ENCODE data around the gene CAPN1.

CAPN1 gene

DNA sequence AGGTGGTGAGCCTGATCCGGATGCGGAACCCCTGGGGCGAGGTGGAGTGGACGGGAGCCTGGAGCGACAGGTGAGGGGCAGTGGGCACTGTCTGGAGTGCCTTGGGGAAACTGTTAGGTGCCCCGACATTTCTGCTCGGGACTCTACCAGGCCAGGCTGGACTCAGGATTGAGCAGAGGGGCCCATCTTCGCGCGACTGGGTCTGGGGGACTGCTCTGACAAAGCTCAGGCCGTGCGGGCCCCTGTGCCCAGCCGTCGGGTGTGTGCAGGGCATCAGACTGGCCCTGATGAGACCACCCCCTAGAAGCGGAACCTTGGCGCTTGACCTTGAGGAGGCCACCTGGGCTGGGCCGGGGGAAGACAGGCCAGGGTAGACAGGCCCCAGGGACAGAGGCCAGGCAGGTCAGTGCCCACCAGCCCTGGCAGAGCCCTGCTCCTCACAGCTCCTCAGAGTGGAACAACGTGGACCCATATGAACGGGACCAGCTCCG, 6.3 kb downstream of the CAPN1 start:
- DNase-seq (ENCODE audit: low read depth in 1 of 2, low spot score in 1 of 2) = no peak

DNA sequence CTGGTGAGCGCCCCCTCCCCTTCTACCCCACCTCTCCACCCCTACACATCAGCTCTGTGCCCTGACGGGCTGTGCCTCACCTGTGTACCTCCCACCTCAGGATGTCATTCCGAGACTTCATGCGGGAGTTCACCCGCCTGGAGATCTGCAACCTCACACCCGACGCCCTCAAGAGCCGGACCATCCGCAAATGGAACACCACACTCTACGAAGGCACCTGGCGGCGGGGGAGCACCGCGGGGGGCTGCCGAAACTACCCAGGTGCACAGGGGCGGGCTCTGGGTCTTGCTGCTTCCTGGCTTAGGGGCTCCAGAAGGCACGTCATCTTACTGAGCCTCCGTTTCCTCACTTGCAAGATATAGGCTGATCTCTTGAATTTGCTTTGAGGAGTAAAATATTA, 6.8 kb downstream of the CAPN1 start:
- TF ChIP-seq SPI1 (IDR thresholded peaks at IDR 0.05; ENCODE audit: borderline replicate concordance, low read depth) (no peak), POLR2AphosphoS5 (IDR thresholded peaks at IDR 0.05; ENCODE audit: low read depth) (no peak)
- TF ChIP-seq, protein P1, sequence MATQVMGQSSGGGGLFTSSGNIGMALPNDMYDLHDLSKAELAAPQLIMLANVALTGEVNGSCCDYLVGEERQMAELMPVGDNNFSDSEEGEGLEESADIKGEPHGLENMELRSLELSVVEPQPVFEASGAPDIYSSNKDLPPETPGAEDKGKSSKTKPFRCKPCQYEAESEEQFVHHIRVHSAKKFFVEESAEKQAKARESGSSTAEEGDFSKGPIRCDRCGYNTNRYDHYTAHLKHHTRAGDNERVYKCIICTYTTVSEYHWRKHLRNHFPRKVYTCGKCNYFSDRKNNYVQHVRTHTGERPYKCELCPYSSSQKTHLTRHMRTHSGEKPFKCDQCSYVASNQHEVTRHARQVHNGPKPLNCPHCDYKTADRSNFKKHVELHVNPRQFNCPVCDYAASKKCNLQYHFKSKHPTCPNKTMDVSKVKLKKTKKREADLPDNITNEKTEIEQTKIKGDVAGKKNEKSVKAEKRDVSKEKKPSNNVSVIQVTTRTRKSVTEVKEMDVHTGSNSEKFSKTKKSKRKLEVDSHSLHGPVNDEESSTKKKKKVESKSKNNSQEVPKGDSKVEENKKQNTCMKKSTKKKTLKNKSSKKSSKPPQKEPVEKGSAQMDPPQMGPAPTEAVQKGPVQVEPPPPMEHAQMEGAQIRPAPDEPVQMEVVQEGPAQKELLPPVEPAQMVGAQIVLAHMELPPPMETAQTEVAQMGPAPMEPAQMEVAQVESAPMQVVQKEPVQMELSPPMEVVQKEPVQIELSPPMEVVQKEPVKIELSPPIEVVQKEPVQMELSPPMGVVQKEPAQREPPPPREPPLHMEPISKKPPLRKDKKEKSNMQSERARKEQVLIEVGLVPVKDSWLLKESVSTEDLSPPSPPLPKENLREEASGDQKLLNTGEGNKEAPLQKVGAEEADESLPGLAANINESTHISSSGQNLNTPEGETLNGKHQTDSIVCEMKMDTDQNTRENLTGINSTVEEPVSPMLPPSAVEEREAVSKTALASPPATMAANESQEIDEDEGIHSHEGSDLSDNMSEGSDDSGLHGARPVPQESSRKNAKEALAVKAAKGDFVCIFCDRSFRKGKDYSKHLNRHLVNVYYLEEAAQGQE (IDR thresholded peaks at IDR 0.05; ENCODE audit: insufficient replicate concordance, low read depth) = no peak
- no peak for DNase-seq (ENCODE audit: low read depth in 1 of 2, low spot score in 1 of 2)
- Histone ChIP-seq H3K27me3 (ENCODE audit: insufficient read depth, poor library complexity, severe bottlenecking) (no peaks in the 10 kb centered on the region), H3K27ac (replicated peaks) (no peak overlapping the region), H3K4me3 (replicated peaks; ENCODE audit: insufficient read depth, low read length) (no peak overlapping the region)

More for the DNA sequence above, 6.3 kb downstream of the CAPN1 start:
- no peak overlapping the region for H3K27ac ChIP-seq (replicated peaks)
- no peaks in the 10 kb centered on the region for H3K27me3 ChIP-seq (ENCODE audit: insufficient read depth, poor library complexity, severe bottlenecking)
- TF ChIP-seq, protein P2, sequence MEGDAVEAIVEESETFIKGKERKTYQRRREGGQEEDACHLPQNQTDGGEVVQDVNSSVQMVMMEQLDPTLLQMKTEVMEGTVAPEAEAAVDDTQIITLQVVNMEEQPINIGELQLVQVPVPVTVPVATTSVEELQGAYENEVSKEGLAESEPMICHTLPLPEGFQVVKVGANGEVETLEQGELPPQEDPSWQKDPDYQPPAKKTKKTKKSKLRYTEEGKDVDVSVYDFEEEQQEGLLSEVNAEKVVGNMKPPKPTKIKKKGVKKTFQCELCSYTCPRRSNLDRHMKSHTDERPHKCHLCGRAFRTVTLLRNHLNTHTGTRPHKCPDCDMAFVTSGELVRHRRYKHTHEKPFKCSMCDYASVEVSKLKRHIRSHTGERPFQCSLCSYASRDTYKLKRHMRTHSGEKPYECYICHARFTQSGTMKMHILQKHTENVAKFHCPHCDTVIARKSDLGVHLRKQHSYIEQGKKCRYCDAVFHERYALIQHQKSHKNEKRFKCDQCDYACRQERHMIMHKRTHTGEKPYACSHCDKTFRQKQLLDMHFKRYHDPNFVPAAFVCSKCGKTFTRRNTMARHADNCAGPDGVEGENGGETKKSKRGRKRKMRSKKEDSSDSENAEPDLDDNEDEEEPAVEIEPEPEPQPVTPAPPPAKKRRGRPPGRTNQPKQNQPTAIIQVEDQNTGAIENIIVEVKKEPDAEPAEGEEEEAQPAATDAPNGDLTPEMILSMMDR (IDR thresholded peaks at IDR 0.05; ENCODE audit: insufficient read depth, low read length) = no peak
- TF ChIP-seq, protein P1 (IDR thresholded peaks at IDR 0.05; ENCODE audit: insufficient replicate concordance, low read depth) = no peak
- TF ChIP-seq SPI1 (IDR thresholded peaks at IDR 0.05; ENCODE audit: borderline replicate concordance, low read depth) (no peak), GABPA (IDR thresholded peaks at IDR 0.05; ENCODE audit: low read depth) (no peak), POLR2AphosphoS5 (IDR thresholded peaks at IDR 0.05; ENCODE audit: low read depth) (no peak)
- no peak overlapping the region for H3K4me3 ChIP-seq (replicated peaks; ENCODE audit: insufficient read depth, low read length)

DNA sequence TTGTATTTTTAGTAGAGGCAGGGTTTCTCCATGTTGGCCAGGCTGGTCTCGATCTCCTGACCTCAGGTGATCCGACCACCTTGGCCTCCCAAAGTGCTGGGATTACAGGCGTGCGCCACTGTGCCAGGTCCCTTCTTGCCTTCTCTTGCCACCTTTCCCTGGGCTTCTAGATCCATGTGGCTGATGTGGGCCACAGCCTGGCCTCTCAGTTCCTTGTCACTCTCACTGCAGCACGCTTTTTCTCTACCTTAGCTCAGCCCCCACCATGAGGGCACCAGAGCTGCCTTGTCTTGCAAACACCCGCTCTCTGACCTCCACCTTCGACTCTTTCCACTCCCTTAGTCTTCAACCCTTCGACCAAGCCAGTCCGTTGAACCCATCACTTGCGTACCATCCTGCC, 7.5 kb downstream of the CAPN1 start:
- Histone ChIP-seq H3K27ac (replicated peaks) (no peak overlapping the region), H3K27me3 (ENCODE audit: insufficient read depth, poor library complexity, severe bottlenecking) (no peaks in the 10 kb centered on the region), H3K4me3 (replicated peaks; ENCODE audit: insufficient read depth, low read length) (no peak overlapping the region)
- TF ChIP-seq, protein P2 (IDR thresholded peaks at IDR 0.05; ENCODE audit: insufficient read depth, low read length) = no peak
- no peak for DNase-seq (ENCODE audit: low read depth in 1 of 2, low spot score in 1 of 2)

DNA sequence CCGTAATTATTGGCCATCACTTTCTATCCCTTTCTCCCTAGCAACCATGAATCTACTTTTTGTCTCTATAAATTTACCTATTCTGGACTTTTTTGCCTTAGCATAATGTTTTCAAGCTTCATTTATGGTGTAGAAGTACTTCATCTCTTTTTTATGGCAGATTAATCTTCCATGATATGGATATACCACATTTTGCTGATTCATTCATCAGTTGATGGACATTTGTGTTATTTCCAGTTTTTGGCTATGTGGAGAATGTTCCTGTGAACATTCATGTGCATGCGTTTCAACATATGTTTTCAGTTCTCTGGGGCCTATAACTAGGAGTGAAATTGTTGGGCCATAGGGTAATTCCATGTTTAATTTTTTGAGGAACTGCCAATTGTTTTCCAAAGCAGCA, 12.8 kb downstream of the CAPN1 start:
- no peaks in the 10 kb centered on the region for H3K27me3 ChIP-seq (ENCODE audit: insufficient read depth, poor library complexity, severe bottlenecking)
- no peak overlapping the region for H3K27ac ChIP-seq (replicated peaks)
- TF ChIP-seq GABPA (IDR thresholded peaks at IDR 0.05; ENCODE audit: low read depth) = no peak
- TF ChIP-seq POLR2AphosphoS5 (IDR thresholded peaks at IDR 0.05; ENCODE audit: low read depth) = no peak
- TF ChIP-seq, protein P2 (IDR thresholded peaks at IDR 0.05; ENCODE audit: insufficient read depth, low read length) = no peak
- TF ChIP-seq, protein P1 (IDR thresholded peaks at IDR 0.05; ENCODE audit: insufficient replicate concordance, low read depth) = no peak
- TF ChIP-seq SPI1 (IDR thresholded peaks at IDR 0.05; ENCODE audit: borderline replicate concordance, low read depth) = no peak
- DNase-seq (ENCODE audit: low read depth in 1 of 2, low spot score in 1 of 2) = no peak
- no peak overlapping the region for H3K4me3 ChIP-seq (replicated peaks; ENCODE audit: insufficient read depth, low read length)
